B cell (primary cell): ENCODE measurements around the gene PARVB. TPM values are rescaled to one million over a fixed set of nuclear protein-coding genes. Genes with fewer than 3 reads are reported as not detected.

ENCODE experiments used
- ATAC-seq: fragments of 200-7000 bp; cut with Tn5 transposase; one replicate; pipeline ENCODE4 v1.10.0; 2021; ENCODE audit warnings: low read depth, mild to moderate bottlenecking, moderate number of reproducible peaks, moderate library complexity
- CTCF ChIA-PET: fragments of 350-600 bp; sonication (Branson Sonifier 250); formaldehyde crosslinking; loops from one replicate; lab custom pipeline; 2021; ENCODE audit warnings: antibody characterized with exemption, inconsistent platforms; lab: Charles Lee
- POLR2A ChIA-PET: fragments of 350-600 bp; sonication (Branson Sonifier 250); formaldehyde crosslinking; loops from one replicate; lab custom pipeline; 2021; ENCODE audit warnings: antibody characterized with exemption; lab: Charles Lee
- DNase-seq: peaks from one replicate; pipeline ENCODE4 v3.0.0; 2013
- H2AFZ ChIP-seq: 2 replicates; pipeline ENCODE4 v1.6.1; 2012; ENCODE audit warnings: mild to moderate bottlenecking, low read depth, low read length; ENCODE audit not compliant: insufficient read depth, poor library complexity, severe bottlenecking
- H3K27ac ChIP-seq, 2 donors: 1 replicate in 1 of 2; 2 replicates in 1 of 2; pipeline ENCODE4 v1.5.1; 2012 to 2013; ENCODE audit warnings: low read length in 2 of 2, mild to moderate bottlenecking in 2 of 2, moderate library complexity in 1 of 2
- H3K27me3 ChIP-seq, 4 experiments: fragments of 200-600 bp in 1 of 4; sonication (generic) in 1 of 4; replicated peaks in 1 of 4; 1 replicate in 2 of 4; 2 replicates in 2 of 4; pipeline versions ENCODE4 v1.6.1 to v1.7.0; 2013 to 2016; ENCODE audit warnings: low read length in 3 of 4, mild to moderate bottlenecking in 2 of 4, mixed read lengths in 1 of 4, moderate library complexity in 1 of 4; ENCODE audit not compliant: insufficient read depth in 4 of 4, control insufficient read depth in 3 of 4; ENCODE audit errors: control extremely low read depth in 1 of 4
- H3K36me3 ChIP-seq, 2 experiments: replicated peaks in 1 of 2; 1 replicate in 1 of 2; 2 replicates in 1 of 2; pipeline versions ENCODE4 v1.6.1 to v1.7.1; 2013; ENCODE audit warnings: low read length in 1 of 2; ENCODE audit not compliant: insufficient read depth in 2 of 2, control insufficient read depth in 1 of 2; ENCODE audit errors: control extremely low read depth in 1 of 2, extremely low read depth in 1 of 2
- H3K4me1 ChIP-seq, 2 donors: fragments of 200-600 bp in 1 of 2; sonication (generic) in 1 of 2; 1 replicate in 1 of 2; 2 replicates in 1 of 2; pipeline versions ENCODE4 v1.5.1 to v1.6.1; 2013 to 2017; ENCODE audit warnings: low read length in 2 of 2; ENCODE audit not compliant: control insufficient read depth in 2 of 2, insufficient read depth in 2 of 2
- H3K4me2 ChIP-seq: replicated peaks from 2 replicates; pipeline ENCODE3; 2012; ENCODE audit warnings: mild to moderate bottlenecking, low read depth, low read length; ENCODE audit not compliant: poor library complexity, severe bottlenecking
- H3K4me3 ChIP-seq, 5 experiments: fragments of 200-600 bp in 1 of 5; sonication (generic) in 1 of 5; 1 replicate in 3 of 5; 2 replicates in 2 of 5; pipeline versions ENCODE4 v1.5.1 to v1.7.0; 2011 to 2016; ENCODE audit warnings: low read length in 4 of 5, mild to moderate bottlenecking in 4 of 5, low read depth in 2 of 5, control low read depth in 1 of 5, moderate library complexity in 1 of 5; ENCODE audit not compliant: insufficient read depth in 1 of 5; ENCODE audit errors: control extremely low read depth in 1 of 5, extremely low read depth in 1 of 5
- H3K79me2 ChIP-seq: fragments of 200-600 bp; sonication (generic); one replicate; pipeline ENCODE4 v1.6.0; 2016; ENCODE audit warnings: low read length; ENCODE audit not compliant: control insufficient read depth, insufficient read depth
- H3K9ac ChIP-seq: fragments of 200-600 bp; sonication (generic); 2 replicates; pipeline ENCODE4 v1.6.1; 2017; ENCODE audit warnings: mild to moderate bottlenecking, low read length, moderate library complexity
- H3K9me3 ChIP-seq, 3 donors: one replicate each; pipeline versions ENCODE4 v1.6.1 to v1.7.1; 2013; ENCODE audit warnings: low read length in 2 of 3; ENCODE audit not compliant: control insufficient read depth in 2 of 3, insufficient read depth in 1 of 3; ENCODE audit errors: control extremely low read depth in 1 of 3
- H4K20me1 ChIP-seq: 2 replicates; pipeline ENCODE4 v1.6.0; 2012; ENCODE audit warnings: mild to moderate bottlenecking, low read length; ENCODE audit not compliant: insufficient read depth, control insufficient read depth, poor library complexity, severe bottlenecking
- H3K27ac Mint-ChIP-seq: one replicate; pipeline ENCODE4 v1.8.0; 2021; ENCODE audit warnings: mixed read lengths
- H3K27me3 Mint-ChIP-seq: one replicate; pipeline ENCODE4 v1.8.0; 2021; ENCODE audit warnings: mixed read lengths
- H3K4me1 Mint-ChIP-seq: one replicate; pipeline ENCODE4 v1.8.0; 2021; ENCODE audit warnings: mixed read lengths
- H3K4me3 Mint-ChIP-seq: one replicate; pipeline ENCODE4 v1.8.0; 2021; ENCODE audit warnings: mixed read lengths
- H3K9me3 Mint-ChIP-seq: one replicate; pipeline ENCODE4 v1.8.0; 2022; ENCODE audit warnings: mixed read lengths; ENCODE audit not compliant: insufficient read depth
- CTCF ChIP-seq: fragments of 200-600 bp; IDR thresholded peaks from one replicate; pipeline ENCODE4 v1.8.0; 2022; ENCODE audit warnings: antibody characterized with exemption, mild to moderate bottlenecking
- EZH2 ChIP-seq: IDR thresholded peaks from 2 replicates; pipeline ENCODE4 v1.6.1; 2012; ENCODE audit warnings: borderline replicate concordance, low read depth, mild to moderate bottlenecking, moderate library complexity, low read length; ENCODE audit not compliant: insufficient read depth, poor library complexity, severe bottlenecking
- WGBS: methylation state at CpG from one replicate; pipeline ENCODE4 v1.1.5; 2013; ENCODE audit warnings: missing lambda C conversion rate; ENCODE audit not compliant: insufficient coverage; 5-methylcytosine and 5-hydroxymethylcytosine counted together
- intact Hi-C: fragments of 100-400 bp; cut with micrococcal nuclease; formaldehyde crosslinking; loops from one replicate; pipeline ENCODE4 v1.10.0; 2022
- polyA plus RNA-seq: library from polyadenylated mRNA; depleted of rRNA; stranded (reverse); fragments of >200 nt; gene quantifications from 2 replicates; pipeline ENCODE4 v1.2.3, GENCODE V29; 2012
- total RNA-seq, 2 donors: library from RNA; stranded (reverse); fragments of 120-200 nt in 1 of 2; gene quantifications; 1 replicate in 1 of 2; 2 replicates in 1 of 2; pipeline versions ENCODE4 v1.2.3 to v1.2.4, GENCODE V29; 2013 to 2022

PARVB gene
- total and polyA plus RNA-seq, 2 donors (not counting 1 experiment from before 2014, with no cell fraction given): 48.0 to 49.4 TPM

- no peak overlapping the region for H3K4me3 ChIP-seq
- no peaks in the 10 kb centered on the region for H3K9me3 Mint-ChIP-seq
- peaks cover 15% of the 10 kb centered on the region for H3K79me2 ChIP-seq
- no peak overlapping the region for H2AFZ ChIP-seq
- no peak overlapping the region for H3K4me3 Mint-ChIP-seq
- 90% methylated on average over 4 of the region's 9 CpGs for WGBS
- H3K27me3 Mint-ChIP-seq: no peaks in the 10 kb centered on the region
- ChIA-PET CTCF (interaction anchor here (1.1 to 8.3 kb wide), 10 partner anchors 9 to 545 kb away, joined by 3 to 691 read pairs (median 8); partner anchors contain the start of gene PARVB), POLR2A (interaction anchor here (0.6 kb wide), 1 partner anchor 83 kb away, joined by 6 read pairs; no protein-coding TSS in a partner anchor)
- H3K9me3 ChIP-seq: peaks cover 0 to 16% (median 0%) of the 10 kb centered on the region in 3 donors
- peaks cover 2% of the 10 kb centered on the region for H3K4me1 Mint-ChIP-seq
- H3K27ac ChIP-seq: no peak overlapping the region
- ATAC-seq (no peak), DNase-seq (no peak)
- peaks cover 0 to 10% of the 10 kb centered on the region in 2 experiments for H3K36me3 ChIP-seq
- H3K9ac ChIP-seq: no peak overlapping the region
- H3K4me2 ChIP-seq: no peak overlapping the region
- TF ChIP-seq CTCF (no peak), EZH2 (no peak)
- H3K4me1 ChIP-seq: peaks cover 0 to 9% of the 10 kb centered on the region in 2 donors
- H3K27me3 ChIP-seq: no peaks in the 10 kb centered on the region
- intact Hi-C loops: no loop called here
- H4K20me1 ChIP-seq: peaks cover 20% of the 10 kb centered on the region
- no peak overlapping the region for H3K27ac Mint-ChIP-seq
Observed at GRCh38 chr22:44082801-44083200, 58.7 kb downstream of the PARVB start.

- Histone ChIP-seq H3K9me3 (peaks cover 0 to 16% (median 0%) of the 10 kb centered on the region in 3 donors), H3K27ac (no peak overlapping the region), H3K36me3 (peaks cover 0 to 10% of the 10 kb centered on the region in 2 experiments), H3K9ac (no peak overlapping the region), H2AFZ (no peak overlapping the region), H3K79me2 (peaks cover 23% of the 10 kb centered on the region), H3K4me2 (no peak overlapping the region), H3K4me1 (peaks cover 0 to 9% of the 10 kb centered on the region in 2 donors), H3K27me3 (no peaks in the 10 kb centered on the region), H4K20me1 (peaks cover 15% of the 10 kb centered on the region), H3K4me3 (no peak overlapping the region)
- TF ChIP-seq EZH2: no peak
- TF ChIP-seq CTCF: no peak
- no peaks in the 10 kb centered on the region for H3K27me3 Mint-ChIP-seq
- no peak for ATAC-seq
- CTCF ChIA-PET: interaction anchor here (0.8 to 8.3 kb wide), 12 partner anchors 8 to 202 kb away, joined by 3 to 691 read pairs (median 6); partner anchors contain the start of gene PARVB
- no peak for DNase-seq
- no peak overlapping the region for H3K4me3 Mint-ChIP-seq
- H3K27ac Mint-ChIP-seq: no peak overlapping the region
- peaks cover 2% of the 10 kb centered on the region for H3K4me1 Mint-ChIP-seq
- no peaks in the 10 kb centered on the region for H3K9me3 Mint-ChIP-seq
- 96% methylated on average over 11 of the region's 11 CpGs for WGBS
- intact Hi-C loops: no loop called here
- POLR2A ChIA-PET: no interaction called here
Observed at GRCh38 chr22:44084044-44084772, 60.1 kb downstream of the PARVB start.
